HepG2 (cell line): ENCODE results near the gene SGMS1. TPM values are rescaled to one million over a fixed set of nuclear protein-coding genes. Genes with fewer than 3 reads are reported as not detected.

Experiments used
- ARID5B ChIP-seq: IDR thresholded peaks from 2 replicates; pipeline ENCODE4 v1.4.0; 2020; ENCODE audit warnings: mild to moderate bottlenecking, missing genetic modification reagents
- CTCF ChIP-seq: sonication (generic); formaldehyde crosslinking; IDR thresholded peaks from 2 replicates; pipeline ENCODE4 v1.5.0; 2020; ENCODE audit warnings: mild to moderate bottlenecking, missing genetic modification reagents, moderate library complexity
- ELF3 ChIP-seq: IDR thresholded peaks from 2 replicates; pipeline ENCODE4 v1.6.1; 2016; ENCODE audit warnings: missing genetic modification reagents, missing compliant biosample characterization
- HES4 ChIP-seq: sonication (generic); formaldehyde crosslinking; IDR thresholded peaks from 2 replicates; pipeline ENCODE4 v1.9.0; 2021; ENCODE audit warnings: mild to moderate bottlenecking, missing genetic modification reagents, borderline replicate concordance
- IRF2 ChIP-seq: IDR thresholded peaks from 2 replicates; pipeline ENCODE4 v1.6.1; 2018; ENCODE audit warnings: missing genetic modification reagents, missing compliant biosample characterization
- NFE2 ChIP-seq: sonication (generic); formaldehyde crosslinking; IDR thresholded peaks from 2 replicates; pipeline ENCODE4 v1.4.0; 2020; ENCODE audit warnings: missing genetic modification reagents
- NR2C2 ChIP-seq: sonication (generic); formaldehyde crosslinking; IDR thresholded peaks from 2 replicates; pipeline ENCODE4 v1.4.0; 2020; ENCODE audit warnings: missing genetic modification reagents, mild to moderate bottlenecking, moderate library complexity, borderline replicate concordance
- NR2F1 ChIP-seq, 2 experiments: fragments of 450-650 bp in 1 of 2; formaldehyde crosslinking in 1 of 2; IDR thresholded peaks; 2 replicates each; pipeline versions ENCODE4 v1.5.0 to v1.6.1; 2016 to 2020; ENCODE audit warnings: mild to moderate bottlenecking in 1 of 2, missing compliant biosample characterization in 1 of 2, missing genetic modification reagents in 1 of 2, moderate library complexity in 1 of 2
- POLR2AphosphoS2 ChIP-seq: IDR thresholded peaks from 2 replicates; pipeline ENCODE4 v1.6.1; 2011; ENCODE audit warnings: low read depth, low read length, improper control_type of control experiment
- SIN3B ChIP-seq: fragments of 150-350 bp; IDR thresholded peaks from 2 replicates; pipeline ENCODE4 v1.6.1; 2014; ENCODE audit warnings: low read length
- SOX5 ChIP-seq: IDR thresholded peaks from 2 replicates; pipeline ENCODE4 v1.6.1; 2016; ENCODE audit warnings: borderline replicate concordance
- ZBTB7B ChIP-seq: sonication (generic); formaldehyde crosslinking; IDR thresholded peaks from 2 replicates; pipeline ENCODE4 v1.4.0; 2020; ENCODE audit warnings: missing genetic modification reagents
- ZGPAT ChIP-seq: IDR thresholded peaks from 2 replicates; pipeline ENCODE4 v1.6.1; 2016; ENCODE audit warnings: mild to moderate bottlenecking
- ZNF292 ChIP-seq: sonication (generic); formaldehyde crosslinking; IDR thresholded peaks from 2 replicates; pipeline ENCODE4 v1.8.1; 2022; ENCODE audit warnings: mild to moderate bottlenecking, low read depth, missing genetic modification reagents, borderline replicate concordance
- ZNF691 ChIP-seq: sonication (generic); formaldehyde crosslinking; IDR thresholded peaks from 2 replicates; pipeline ENCODE4 v1.4.0; 2020; ENCODE audit warnings: missing genetic modification reagents, low read depth, mild to moderate bottlenecking, borderline replicate concordance
- polyA plus RNA-seq, 8 experiments: library from polyadenylated mRNA; depleted of rRNA in 3 of 8; stranded (reverse) in 7 of 8; unstranded in 1 of 8; fragments of >200 nt; fragmentation: Illumina TruSeq in 4 of 8; extraction: Trizol in 4 of 8; gene quantifications; 2 replicates each; pipeline versions ENCODE4 v1.2.1 to v1.2.3, GENCODE V29; 2011 to 2016; ENCODE audit warnings: low read depth in 4 of 8, missing spikeins in 1 of 8, mixed read lengths in 1 of 8; ENCODE audit not compliant: insufficient read depth in 1 of 8
- total RNA-seq, 5 experiments: library from RNA; depleted of rRNA; stranded (reverse); fragments of >200 nt; fragmentation: Illumina TruSeq; extraction: Trizol; gene quantifications; 2 replicates each; pipeline ENCODE4 v1.2.3, GENCODE V29; 2016; ENCODE audit warnings: low read depth in 1 of 5

Gene SGMS1
- total and polyA plus RNA-seq, 2 of the 13 experiments (the other 11 are each of a cell fraction or from before 2014, with no cell fraction given) = 6.5 to 15.1 TPM

- TF ChIP-seq ZGPAT (CRISPR knock-in tag) (peak; percentile 33; the same call in 1 of the 2 replicates), ZBTB7B (CRISPR knock-in tag) (0 out of 2 replicates have a peak, but pooled peaks have one; percentile 39), ZNF691 (CRISPR knock-in tag) (0 out of 2 replicates have a peak, but pooled peaks have one; percentile 25), ZNF292 (CRISPR knock-in tag) (peak; percentile 82; the same call in 1 of the 2 replicates), ARID5B (CRISPR knock-in tag) (peak; percentile 60), SOX5 (CRISPR knock-in tag) (peak; percentile 43; the same call in 1 of the 2 replicates), HES4 (no peak), NR2F1 (CRISPR knock-in tag; IDR thresholded peaks at IDR 0.05) (peak in 1 of 2 experiments; percentile 47; a peak in 1 of 4 replicates), NFE2 (CRISPR knock-in tag) (no peak), POLR2AphosphoS2 (no peak), IRF2 (CRISPR knock-in tag) (peak; percentile 41; the same call in 1 of the 2 replicates), CTCF (CRISPR knock-in tag) (0 out of 2 replicates have a peak, but pooled peaks have one; percentile 34), NR2C2 (CRISPR knock-in tag) (peak; percentile 33; the same call in 1 of the 2 replicates), ELF3 (CRISPR knock-in tag) (peak; percentile 68; the same call in 1 of the 2 replicates), SIN3B (no peak)
Observed at GRCh38 chr10:50563906-50564305, 59.9 kb downstream of the SGMS1 start (continued).
